ENCODE data around the gene MFAP5.

- TF ChIP-seq, protein P1, sequence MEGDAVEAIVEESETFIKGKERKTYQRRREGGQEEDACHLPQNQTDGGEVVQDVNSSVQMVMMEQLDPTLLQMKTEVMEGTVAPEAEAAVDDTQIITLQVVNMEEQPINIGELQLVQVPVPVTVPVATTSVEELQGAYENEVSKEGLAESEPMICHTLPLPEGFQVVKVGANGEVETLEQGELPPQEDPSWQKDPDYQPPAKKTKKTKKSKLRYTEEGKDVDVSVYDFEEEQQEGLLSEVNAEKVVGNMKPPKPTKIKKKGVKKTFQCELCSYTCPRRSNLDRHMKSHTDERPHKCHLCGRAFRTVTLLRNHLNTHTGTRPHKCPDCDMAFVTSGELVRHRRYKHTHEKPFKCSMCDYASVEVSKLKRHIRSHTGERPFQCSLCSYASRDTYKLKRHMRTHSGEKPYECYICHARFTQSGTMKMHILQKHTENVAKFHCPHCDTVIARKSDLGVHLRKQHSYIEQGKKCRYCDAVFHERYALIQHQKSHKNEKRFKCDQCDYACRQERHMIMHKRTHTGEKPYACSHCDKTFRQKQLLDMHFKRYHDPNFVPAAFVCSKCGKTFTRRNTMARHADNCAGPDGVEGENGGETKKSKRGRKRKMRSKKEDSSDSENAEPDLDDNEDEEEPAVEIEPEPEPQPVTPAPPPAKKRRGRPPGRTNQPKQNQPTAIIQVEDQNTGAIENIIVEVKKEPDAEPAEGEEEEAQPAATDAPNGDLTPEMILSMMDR (conservative IDR thresholded peaks at IDR 0.05; ENCODE audit: low read depth, low read length): no peak
- TF ChIP-seq POLR2A (IDR thresholded peaks at IDR 0.05; ENCODE audit: low read depth, low read length): no peak
- no peak for TF ChIP-seq MAFK (IDR thresholded peaks at IDR 0.05; ENCODE audit: low read depth, low read length)
These were observed 4.6 kb upstream of the MFAP5 start for GRCh38 chr12:8667270-8667669.
